SK-N-SH treated with all-trans-retinoic acid at 6 μM for 48 hours (cell line): ENCODE results near the gene LAMA5.
A peak's percentile ranks its signal among the peaks of the same experiment; 100 is the strongest.

Experiments
- ATAC-seq: fragments of 200-7000 bp; cut with Tn5 transposase; 3 replicates; pipeline ENCODE4 v1.9.1; 2020; ENCODE audit warnings: mild to moderate bottlenecking, moderate library complexity
- ARNTL ChIP-seq: fragments of 450-650 bp; formaldehyde crosslinking; IDR thresholded peaks from 2 replicates; pipeline ENCODE4 v1.5.0; 2020; ENCODE audit warnings: low read depth, mild to moderate bottlenecking, moderate library complexity, borderline replicate concordance
- BACH2 ChIP-seq: fragments of 250-450 bp; sonication (Bioruptor Pico); IDR thresholded peaks from 2 replicates; pipeline ENCODE4 v1.9.0; 2021; ENCODE audit warnings: mild to moderate bottlenecking, borderline replicate concordance
- CSDC2 ChIP-seq: fragments of 250-450 bp; sonication (Bioruptor Pico); IDR thresholded peaks from 2 replicates; pipeline ENCODE4 v1.5.0; 2020; ENCODE audit warnings: mild to moderate bottlenecking, moderate library complexity
- ESRRG ChIP-seq: fragments of 250-450 bp; sonication (Bioruptor Pico); IDR thresholded peaks from 2 replicates; pipeline ENCODE4 v1.6.1; 2021; ENCODE audit warnings: mild to moderate bottlenecking
- GLIS3 ChIP-seq: fragments of 250-450 bp; sonication (Bioruptor Pico); IDR thresholded peaks from 2 replicates; pipeline ENCODE4 v1.5.0; 2020; ENCODE audit warnings: mild to moderate bottlenecking, moderate library complexity
- ISL1 ChIP-seq: fragments of 250-450 bp; sonication (Bioruptor Pico); IDR thresholded peaks from 2 replicates; pipeline ENCODE4 v2.1.2; 2022; ENCODE audit warnings: mild to moderate bottlenecking, moderate library complexity
- OSR1 ChIP-seq: fragments of 250-450 bp; sonication (Bioruptor Pico); IDR thresholded peaks from 2 replicates; pipeline ENCODE4 v1.8.0; 2022; ENCODE audit warnings: moderate library complexity, mild to moderate bottlenecking, inconsistent platforms
- PATZ1 ChIP-seq: fragments of 250-450 bp; sonication (Bioruptor Pico); IDR thresholded peaks from 2 replicates; pipeline ENCODE4 v1.8.0; 2020; ENCODE audit warnings: mild to moderate bottlenecking, moderate library complexity, borderline replicate concordance
- RARB ChIP-seq: fragments of 250-450 bp; sonication (Bioruptor Pico); IDR thresholded peaks from 2 replicates; pipeline ENCODE4 v1.8.0; 2021; ENCODE audit warnings: mild to moderate bottlenecking, moderate library complexity
- SNAI2 ChIP-seq: fragments of 250-450 bp; sonication (Bioruptor Pico); IDR thresholded peaks from 2 replicates; pipeline ENCODE4 v1.5.0; 2020; ENCODE audit warnings: mild to moderate bottlenecking, moderate library complexity
- TCF4 ChIP-seq: fragments of 250-450 bp; sonication (Bioruptor Pico); IDR thresholded peaks from 2 replicates; pipeline ENCODE4 v1.8.0; 2021; ENCODE audit warnings: mild to moderate bottlenecking, moderate library complexity, borderline replicate concordance
- TOX ChIP-seq: fragments of 250-450 bp; sonication (Bioruptor Pico); IDR thresholded peaks from 2 replicates; pipeline ENCODE4 v1.8.0; 2021; ENCODE audit warnings: mild to moderate bottlenecking, moderate library complexity, borderline replicate concordance
- ZFP3 ChIP-seq: fragments of 250-450 bp; sonication (Bioruptor Pico); IDR thresholded peaks from 2 replicates; pipeline ENCODE4 v1.5.0; 2020; ENCODE audit warnings: mild to moderate bottlenecking, moderate library complexity
- ZFP30 ChIP-seq: fragments of 450-650 bp; formaldehyde crosslinking; IDR thresholded peaks from 2 replicates; pipeline ENCODE4 v1.5.0; 2022; ENCODE audit warnings: mild to moderate bottlenecking, moderate library complexity
- ZNF565 ChIP-seq: fragments of 450-650 bp; formaldehyde crosslinking; conservative IDR thresholded peaks from 2 replicates; pipeline ENCODE4 v1.5.0; 2020; ENCODE audit warnings: low read depth, mild to moderate bottlenecking, moderate library complexity
- ZNF70 ChIP-seq: fragments of 450-650 bp; formaldehyde crosslinking; IDR thresholded peaks from 2 replicates; pipeline ENCODE4 v1.5.0; 2020; ENCODE audit warnings: mild to moderate bottlenecking, moderate library complexity
- ZNF8 ChIP-seq: fragments of 450-650 bp; formaldehyde crosslinking; IDR thresholded peaks from 2 replicates; pipeline ENCODE4 v1.5.0; 2020; ENCODE audit warnings: mild to moderate bottlenecking, moderate library complexity
- TF ChIP-seq, protein P1 (sequence below): fragments of 250-450 bp; sonication (Bioruptor Pico); IDR thresholded peaks from 2 replicates; pipeline ENCODE4 v1.5.1; 2021; ENCODE audit warnings: mild to moderate bottlenecking, moderate library complexity
- TF ChIP-seq, protein P2 (sequence below): fragments of 250-450 bp; sonication (Bioruptor Pico); IDR thresholded peaks from 2 replicates; pipeline ENCODE4 v1.5.0; 2020; ENCODE audit warnings: mild to moderate bottlenecking, moderate library complexity
- TF ChIP-seq, protein P3 (sequence below): fragments of 250-450 bp; sonication (Bioruptor Pico); IDR thresholded peaks from 2 replicates; pipeline ENCODE4 v1.5.1; 2020; ENCODE audit warnings: low read depth, mild to moderate bottlenecking, moderate library complexity

The LAMA5 gene

GRCh38 chr20:62409086-62409853 is 42.2 kb upstream of the LAMA5 start:
- TF ChIP-seq ESRRG (CRISPR knock-in tag), result no peak
- peak; percentile 92 for TF ChIP-seq ZFP3 (CRISPR knock-in tag)
- no peak for ATAC-seq

DNA sequence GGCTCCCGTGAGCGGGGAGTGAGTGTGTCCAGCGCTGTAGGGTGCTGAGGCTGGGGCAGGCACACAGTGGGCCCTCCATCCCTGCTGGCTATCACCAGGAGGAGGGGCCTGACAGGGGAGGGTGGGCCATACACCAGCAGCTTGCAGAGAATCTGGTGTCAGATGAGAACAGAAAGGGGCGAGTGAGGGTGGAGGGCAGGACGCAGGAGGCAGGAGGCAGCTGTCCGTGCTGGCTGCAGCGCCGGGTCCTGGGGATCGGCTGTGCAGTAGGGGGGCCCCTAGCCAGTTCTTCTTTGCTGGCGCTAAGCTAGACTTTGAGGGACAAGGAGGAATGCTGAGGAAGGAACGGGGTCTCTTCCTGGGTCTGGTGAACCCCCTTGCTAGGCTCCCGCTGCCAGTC is 41.5 kb upstream of the LAMA5 start:
- TF ChIP-seq ZNF565, result no peak
- TF ChIP-seq ESRRG (CRISPR knock-in tag), result no peak
- TF ChIP-seq ARNTL, result no peak
- TF ChIP-seq, protein P1, sequence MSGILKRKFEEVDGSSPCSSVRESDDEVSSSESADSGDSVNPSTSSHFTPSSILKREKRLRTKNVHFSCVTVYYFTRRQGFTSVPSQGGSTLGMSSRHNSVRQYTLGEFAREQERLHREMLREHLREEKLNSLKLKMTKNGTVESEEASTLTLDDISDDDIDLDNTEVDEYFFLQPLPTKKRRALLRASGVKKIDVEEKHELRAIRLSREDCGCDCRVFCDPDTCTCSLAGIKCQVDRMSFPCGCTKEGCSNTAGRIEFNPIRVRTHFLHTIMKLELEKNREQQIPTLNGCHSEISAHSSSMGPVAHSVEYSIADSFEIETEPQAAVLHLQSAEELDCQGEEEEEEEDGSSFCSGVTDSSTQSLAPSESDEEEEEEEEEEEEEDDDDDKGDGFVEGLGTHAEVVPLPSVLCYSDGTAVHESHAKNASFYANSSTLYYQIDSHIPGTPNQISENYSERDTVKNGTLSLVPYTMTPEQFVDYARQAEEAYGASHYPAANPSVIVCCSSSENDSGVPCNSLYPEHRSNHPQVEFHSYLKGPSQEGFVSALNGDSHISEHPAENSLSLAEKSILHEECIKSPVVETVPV (CRISPR knock-in tag), result no peak
- ATAC-seq, result no peak

GRCh38 chr20:62408055-62408454 is 40.9 kb upstream of the LAMA5 start:
- TF ChIP-seq GLIS3 (no peak), ZNF565 (no peak), ZNF70 (no peak), OSR1 (CRISPR knock-in tag) (no peak)
- ATAC-seq, result no peak

DNA sequence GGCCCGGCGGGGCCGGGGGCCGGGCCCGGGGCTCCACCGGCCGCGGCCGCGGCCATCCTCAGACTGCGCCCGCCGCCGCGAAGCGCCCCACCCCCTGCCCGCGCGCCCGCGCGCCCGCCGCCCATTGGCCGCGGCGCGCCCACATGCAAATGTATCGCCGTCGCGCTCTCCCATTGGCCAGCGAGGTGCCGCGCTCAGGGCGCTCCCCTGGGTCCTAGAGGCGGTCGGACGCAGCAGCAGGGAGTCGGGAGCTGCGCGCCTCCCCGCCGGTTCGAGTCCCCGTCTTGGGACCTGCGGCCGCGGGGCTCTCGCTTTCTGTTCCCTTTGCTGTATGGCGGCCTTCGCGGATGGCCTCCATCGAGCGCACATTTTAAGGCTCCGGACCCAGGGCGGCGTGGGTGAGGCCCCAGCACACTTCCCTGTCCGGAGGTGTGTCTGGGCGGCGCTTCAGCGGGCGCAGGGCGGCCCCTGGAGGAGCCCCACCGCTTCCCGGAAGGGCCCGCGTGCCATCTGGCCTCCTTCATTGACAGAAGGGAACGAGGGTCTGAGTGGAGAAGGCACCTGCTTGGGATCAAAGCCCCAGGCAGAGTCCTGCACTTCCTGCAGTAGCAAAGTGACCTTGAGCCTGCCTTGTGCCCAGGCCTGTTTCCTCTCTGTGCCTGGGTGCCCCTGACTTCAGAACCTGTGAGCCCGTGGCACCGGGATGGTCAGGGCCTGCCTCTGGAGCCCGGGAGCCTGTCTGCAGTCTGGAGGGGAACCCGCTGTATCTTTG is 40.3 kb upstream of the LAMA5 start, which contains the start of gene CABLES2:
TSS of gene CABLES2 (minus strand) at position 65 of the 772 bp plus-strand sequence. CDS start at position 56, 9 bp downstream.
- TF ChIP-seq ZFP3 (CRISPR knock-in tag) (peak; percentile 62; the same call in 1 of the 2 replicates), BACH2 (no peak), TCF4 (CRISPR knock-in tag) (no peak)
- TF ChIP-seq, protein P2, sequence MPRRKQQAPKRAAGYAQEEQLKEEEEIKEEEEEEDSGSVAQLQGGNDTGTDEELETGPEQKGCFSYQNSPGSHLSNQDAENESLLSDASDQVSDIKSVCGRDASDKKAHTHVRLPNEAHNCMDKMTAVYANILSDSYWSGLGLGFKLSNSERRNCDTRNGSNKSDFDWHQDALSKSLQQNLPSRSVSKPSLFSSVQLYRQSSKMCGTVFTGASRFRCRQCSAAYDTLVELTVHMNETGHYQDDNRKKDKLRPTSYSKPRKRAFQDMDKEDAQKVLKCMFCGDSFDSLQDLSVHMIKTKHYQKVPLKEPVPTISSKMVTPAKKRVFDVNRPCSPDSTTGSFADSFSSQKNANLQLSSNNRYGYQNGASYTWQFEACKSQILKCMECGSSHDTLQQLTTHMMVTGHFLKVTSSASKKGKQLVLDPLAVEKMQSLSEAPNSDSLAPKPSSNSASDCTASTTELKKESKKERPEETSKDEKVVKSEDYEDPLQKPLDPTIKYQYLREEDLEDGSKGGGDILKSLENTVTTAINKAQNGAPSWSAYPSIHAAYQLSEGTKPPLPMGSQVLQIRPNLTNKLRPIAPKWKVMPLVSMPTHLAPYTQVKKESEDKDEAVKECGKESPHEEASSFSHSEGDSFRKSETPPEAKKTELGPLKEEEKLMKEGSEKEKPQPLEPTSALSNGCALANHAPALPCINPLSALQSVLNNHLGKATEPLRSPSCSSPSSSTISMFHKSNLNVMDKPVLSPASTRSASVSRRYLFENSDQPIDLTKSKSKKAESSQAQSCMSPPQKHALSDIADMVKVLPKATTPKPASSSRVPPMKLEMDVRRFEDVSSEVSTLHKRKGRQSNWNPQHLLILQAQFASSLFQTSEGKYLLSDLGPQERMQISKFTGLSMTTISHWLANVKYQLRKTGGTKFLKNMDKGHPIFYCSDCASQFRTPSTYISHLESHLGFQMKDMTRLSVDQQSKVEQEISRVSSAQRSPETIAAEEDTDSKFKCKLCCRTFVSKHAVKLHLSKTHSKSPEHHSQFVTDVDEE, result peak; percentile 46; the same call in 1 of the 2 replicates
- ATAC-seq, result peak; percentile 90

- TF ChIP-seq, protein P1 (CRISPR knock-in tag), result no peak
- TF ChIP-seq ISL1 (CRISPR knock-in tag) (no peak), ZNF8 (CRISPR knock-in tag) (no peak), ESRRG (CRISPR knock-in tag) (no peak), TOX (CRISPR knock-in tag) (no peak), GLIS3 (no peak), ZFP30 (CRISPR knock-in tag) (no peak), ZNF70 (no peak), OSR1 (CRISPR knock-in tag) (no peak), PATZ1 (CRISPR knock-in tag) (no peak), ARNTL (no peak), RARB (CRISPR knock-in tag) (no peak), TCF4 (CRISPR knock-in tag) (no peak), BACH2 (no peak), SNAI2 (CRISPR knock-in tag) (no peak), ZFP3 (CRISPR knock-in tag) (no peak), CSDC2 (CRISPR knock-in tag) (no peak)
- TF ChIP-seq, protein P2, result no peak
- TF ChIP-seq, protein P3, sequence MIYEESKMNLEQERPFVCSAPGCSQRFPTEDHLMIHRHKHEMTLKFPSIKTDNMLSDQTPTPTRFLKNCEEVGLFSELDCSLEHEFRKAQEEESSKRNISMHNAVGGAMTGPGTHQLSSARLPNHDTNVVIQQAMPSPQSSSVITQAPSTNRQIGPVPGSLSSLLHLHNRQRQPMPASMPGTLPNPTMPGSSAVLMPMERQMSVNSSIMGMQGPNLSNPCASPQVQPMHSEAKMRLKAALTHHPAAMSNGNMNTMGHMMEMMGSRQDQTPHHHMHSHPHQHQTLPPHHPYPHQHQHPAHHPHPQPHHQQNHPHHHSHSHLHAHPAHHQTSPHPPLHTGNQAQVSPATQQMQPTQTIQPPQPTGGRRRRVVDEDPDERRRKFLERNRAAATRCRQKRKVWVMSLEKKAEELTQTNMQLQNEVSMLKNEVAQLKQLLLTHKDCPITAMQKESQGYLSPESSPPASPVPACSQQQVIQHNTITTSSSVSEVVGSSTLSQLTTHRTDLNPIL, result no peak
- TF ChIP-seq, all 23 proteins: peak for 0
- ATAC-seq, result no peak
Measured at GRCh38 chr20:62406635-62407176, 39.6 kb upstream of the LAMA5 start.
